ENCODE data around the gene HPSE2. TPM values are rescaled to one million over a fixed set of nuclear protein-coding genes. Genes with fewer than 3 reads are reported as not detected.

Gene HPSE2
- total RNA-seq, 1 donor from 2014 or later = not detected

- TF ChIP-seq, protein P1, sequence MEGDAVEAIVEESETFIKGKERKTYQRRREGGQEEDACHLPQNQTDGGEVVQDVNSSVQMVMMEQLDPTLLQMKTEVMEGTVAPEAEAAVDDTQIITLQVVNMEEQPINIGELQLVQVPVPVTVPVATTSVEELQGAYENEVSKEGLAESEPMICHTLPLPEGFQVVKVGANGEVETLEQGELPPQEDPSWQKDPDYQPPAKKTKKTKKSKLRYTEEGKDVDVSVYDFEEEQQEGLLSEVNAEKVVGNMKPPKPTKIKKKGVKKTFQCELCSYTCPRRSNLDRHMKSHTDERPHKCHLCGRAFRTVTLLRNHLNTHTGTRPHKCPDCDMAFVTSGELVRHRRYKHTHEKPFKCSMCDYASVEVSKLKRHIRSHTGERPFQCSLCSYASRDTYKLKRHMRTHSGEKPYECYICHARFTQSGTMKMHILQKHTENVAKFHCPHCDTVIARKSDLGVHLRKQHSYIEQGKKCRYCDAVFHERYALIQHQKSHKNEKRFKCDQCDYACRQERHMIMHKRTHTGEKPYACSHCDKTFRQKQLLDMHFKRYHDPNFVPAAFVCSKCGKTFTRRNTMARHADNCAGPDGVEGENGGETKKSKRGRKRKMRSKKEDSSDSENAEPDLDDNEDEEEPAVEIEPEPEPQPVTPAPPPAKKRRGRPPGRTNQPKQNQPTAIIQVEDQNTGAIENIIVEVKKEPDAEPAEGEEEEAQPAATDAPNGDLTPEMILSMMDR (conservative IDR thresholded peaks at IDR 0.05) = no peak
- no peak for DNase-seq (ENCODE audit: low read depth, low spot score)
- no peak overlapping the region for H3K27ac Mint-ChIP-seq (ENCODE audit: unreplicated experiment)
- H3K4me1 Mint-ChIP-seq = no peaks in the 10 kb centered on the region
- peaks cover 20% of the 10 kb centered on the region for H3K36me3 Mint-ChIP-seq (ENCODE audit: low read depth)
- H3K27me3 Mint-ChIP-seq (ENCODE audit: low read depth) = no peaks in the 10 kb centered on the region
- H3K9me3 Mint-ChIP-seq = peaks cover 3% of the 10 kb centered on the region
- no peak overlapping the region for H3K4me3 Mint-ChIP-seq
These were observed 808.6 kb downstream of the HPSE2 start for GRCh38 chr10:98427011-98427515.

GRCh38 chr10:98425511-98426352, 809.9 kb downstream of the HPSE2 start:
- H3K36me3 Mint-ChIP-seq (ENCODE audit: low read depth) = peaks cover 9% of the 10 kb centered on the region
- H3K4me1 Mint-ChIP-seq = no peaks in the 10 kb centered on the region
- H3K27me3 Mint-ChIP-seq (ENCODE audit: low read depth) = no peaks in the 10 kb centered on the region
- no peak overlapping the region for H3K27ac Mint-ChIP-seq (ENCODE audit: unreplicated experiment)
- TF ChIP-seq, protein P1 (conservative IDR thresholded peaks at IDR 0.05) = peak; percentile 65
- no peaks in the 10 kb centered on the region for H3K9me3 Mint-ChIP-seq
- H3K4me3 Mint-ChIP-seq = no peak overlapping the region
- peak; percentile 37 for DNase-seq (ENCODE audit: low read depth, low spot score)

DNA sequence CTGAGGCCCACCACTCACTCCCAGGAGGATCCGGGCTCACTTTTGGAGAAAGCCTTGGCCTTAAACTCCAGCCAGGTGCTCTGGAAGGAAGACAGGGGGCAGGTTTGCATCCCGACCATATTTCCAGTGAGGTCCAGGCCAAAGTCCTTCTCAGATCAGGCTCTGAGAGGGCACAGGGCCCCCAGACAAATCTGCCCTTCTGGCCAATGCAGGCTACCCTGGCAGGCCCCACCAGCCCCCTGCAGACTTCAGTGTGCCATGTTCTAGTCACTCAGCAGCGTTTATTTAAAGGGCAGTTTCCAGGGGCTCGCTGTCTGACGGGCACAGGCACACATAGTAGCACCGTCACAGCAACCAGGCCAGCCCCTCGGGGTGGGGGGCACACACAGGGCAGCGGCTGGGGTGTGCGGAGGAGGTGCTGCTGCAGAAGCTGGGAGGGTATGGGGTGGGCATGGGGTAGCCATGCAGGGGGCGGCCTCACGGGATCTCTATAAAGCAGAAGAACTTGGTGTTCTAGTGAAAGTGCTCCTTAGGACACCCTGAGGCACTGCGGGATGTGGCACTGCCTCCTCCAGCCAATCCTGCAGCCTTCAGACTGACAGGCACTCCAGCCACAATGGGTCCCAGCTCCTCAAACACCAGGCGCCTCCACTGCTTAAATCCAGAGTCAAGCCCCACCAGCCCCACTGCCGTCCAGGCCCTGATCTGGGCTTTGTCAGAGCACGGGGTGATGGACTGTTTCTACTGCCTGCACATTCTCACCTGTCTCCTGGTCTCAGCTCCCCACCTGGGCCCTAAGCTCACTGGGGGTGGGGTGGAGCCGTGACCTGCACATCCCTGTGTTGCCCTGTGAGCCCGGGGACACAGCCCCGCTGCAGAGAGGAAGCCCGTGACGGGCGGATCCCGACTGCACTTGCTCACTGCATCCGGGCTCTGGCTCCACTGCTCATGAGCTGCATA, 811.1 kb downstream of the HPSE2 start:
- Mint-ChIP-seq H3K27me3 (ENCODE audit: low read depth) (no peaks in the 10 kb centered on the region), H3K9me3 (no peaks in the 10 kb centered on the region), H3K27ac (ENCODE audit: unreplicated experiment) (no peak overlapping the region), H3K4me1 (no peaks in the 10 kb centered on the region), H3K36me3 (ENCODE audit: low read depth) (peaks cover 3% of the 10 kb centered on the region), H3K4me3 (no peak overlapping the region)
- DNase-seq (ENCODE audit: low read depth, low spot score) = no peak
- TF ChIP-seq, protein P1 (conservative IDR thresholded peaks at IDR 0.05) = no peak

DNA sequence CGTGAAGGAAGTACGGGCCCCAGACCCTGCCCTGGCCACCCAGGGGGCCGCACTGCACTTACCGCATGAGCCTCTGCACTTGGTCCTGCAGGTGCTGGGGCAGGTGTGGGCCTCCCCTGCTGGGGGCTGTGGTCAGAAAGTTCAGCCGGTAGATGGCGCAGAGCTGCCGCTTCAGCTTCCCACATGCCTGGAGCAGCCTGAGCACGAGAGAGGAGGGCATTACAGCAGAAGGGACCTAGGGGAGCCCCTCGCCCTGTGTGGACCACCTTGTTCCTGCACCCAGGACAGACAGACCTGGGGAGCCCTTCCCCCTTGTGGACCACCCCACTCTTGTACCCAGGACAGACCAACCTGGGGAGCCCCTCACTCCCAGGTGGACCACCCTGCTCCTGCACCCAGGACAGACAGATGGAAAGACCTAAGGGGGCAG, 811.9 kb downstream of the HPSE2 start:
- Mint-ChIP-seq H3K36me3 (ENCODE audit: low read depth) (peaks cover 3% of the 10 kb centered on the region), H3K4me1 (no peaks in the 10 kb centered on the region), H3K27me3 (ENCODE audit: low read depth) (no peaks in the 10 kb centered on the region), H3K27ac (ENCODE audit: unreplicated experiment) (no peak overlapping the region), H3K9me3 (no peaks in the 10 kb centered on the region), H3K4me3 (no peak overlapping the region)
- TF ChIP-seq, protein P1 (conservative IDR thresholded peaks at IDR 0.05) = peak; percentile 53
- no peak for DNase-seq (ENCODE audit: low read depth, low spot score)

DNA sequence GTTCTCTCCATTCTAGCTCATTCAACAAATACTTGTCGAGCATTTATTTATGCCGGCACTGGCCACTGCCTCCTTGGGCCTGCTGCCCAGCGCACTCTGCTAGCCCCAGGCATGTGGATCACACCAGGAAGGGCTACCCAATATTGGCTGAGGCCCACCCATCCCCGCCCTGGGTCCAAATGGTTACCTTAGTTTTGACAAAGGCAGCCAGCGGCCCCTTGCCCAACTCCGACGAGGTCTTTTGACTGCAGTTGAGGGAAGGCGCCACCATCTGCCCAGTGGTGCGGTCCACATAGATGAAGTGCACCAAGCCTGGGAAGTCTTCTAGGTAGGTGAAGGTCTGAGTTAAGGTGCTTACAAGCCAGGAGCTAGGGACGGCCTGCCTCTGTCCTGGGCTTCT, 813.5 kb downstream of the HPSE2 start:
- no peaks in the 10 kb centered on the region for H3K36me3 Mint-ChIP-seq (ENCODE audit: low read depth)
- no peak overlapping the region for H3K27ac Mint-ChIP-seq (ENCODE audit: unreplicated experiment)
- H3K27me3 Mint-ChIP-seq (ENCODE audit: low read depth) = no peaks in the 10 kb centered on the region
- H3K4me3 Mint-ChIP-seq = no peak overlapping the region
- no peak for DNase-seq (ENCODE audit: low read depth, low spot score)
- TF ChIP-seq, protein P1 (conservative IDR thresholded peaks at IDR 0.05) = no peak
- H3K9me3 Mint-ChIP-seq = no peaks in the 10 kb centered on the region
- no peaks in the 10 kb centered on the region for H3K4me1 Mint-ChIP-seq
